Renal cortex interstitium (tissue), 11 donors: Measurements from ENCODE around the gene SLC28A1. TPM values are rescaled to one million over a fixed set of nuclear protein-coding genes. Genes with fewer than 3 reads are reported as not detected.
A peak's percentile ranks its signal among the peaks of the same experiment; 100 is the strongest.
"Not testable (repeated sequence)": the region's sequence is repeated elsewhere in the genome, so short reads cannot be mapped to it uniquely, and the experiment has no call there.

ENCODE experiments used
- DNase-seq, 11 donors: peaks; one replicate each; pipeline ENCODE4 v3.0.0-alpha.2; 2013; ENCODE audit warnings: low read depth in 9 of 11, low spot score in 4 of 11; ENCODE audit errors: extremely low read depth in 1 of 11
- polyA plus RNA-seq, 3 donors: library from polyadenylated mRNA; unstranded; fragments of 120-200 nt; gene quantifications; one replicate each; pipeline ENCODE4 v1.2.1, GENCODE V29; 2013; ENCODE audit not compliant: insufficient read length in 3 of 3

Gene SLC28A1
- polyA plus RNA-seq, 3 donors, result 6.8 to 10.3 (median 7.2) TPM

DNA sequence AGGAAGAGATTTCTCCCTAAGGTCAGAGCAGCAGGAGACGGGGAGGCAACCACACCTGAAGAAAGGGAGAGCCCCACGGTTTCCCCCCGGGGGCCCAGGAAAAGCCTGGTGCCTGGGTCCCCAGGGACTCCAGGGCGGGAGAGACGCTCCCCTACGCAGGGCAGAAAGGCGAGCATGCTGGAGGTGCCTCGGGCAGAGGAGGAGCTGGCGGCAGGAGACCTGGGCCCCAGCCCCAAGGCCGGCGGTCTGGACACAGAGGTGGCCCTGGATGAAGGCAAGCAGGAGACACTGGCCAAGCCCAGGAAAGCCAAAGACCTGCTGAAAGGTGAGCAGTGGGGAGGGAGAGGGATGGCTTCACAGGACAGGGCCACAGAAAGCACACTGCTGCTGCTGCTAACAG lies 26.2 kb upstream of the SLC28A1 start:
- no peak for DNase-seq

DNA sequence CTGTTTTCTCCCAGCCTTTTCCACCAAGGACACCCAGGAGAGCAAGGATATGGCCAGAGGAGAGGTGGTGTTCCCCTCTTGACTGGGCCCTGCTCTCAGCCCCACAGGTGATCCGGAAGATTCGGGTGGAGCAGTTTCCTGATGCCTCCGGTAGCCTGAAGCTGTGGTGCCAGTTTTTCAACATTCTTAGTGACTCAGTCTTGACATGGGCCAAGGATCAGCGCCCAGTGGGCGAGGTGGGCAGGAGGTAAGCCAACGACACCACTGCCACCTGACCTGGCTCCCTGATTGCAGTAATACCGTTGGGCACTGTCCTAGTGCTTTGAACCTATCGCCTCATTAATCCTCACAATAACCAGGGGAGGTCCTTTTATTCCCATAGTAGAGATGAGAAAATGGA lies 25.3 kb upstream of the SLC28A1 start:
- DNase-seq, result no peak

DNA sequence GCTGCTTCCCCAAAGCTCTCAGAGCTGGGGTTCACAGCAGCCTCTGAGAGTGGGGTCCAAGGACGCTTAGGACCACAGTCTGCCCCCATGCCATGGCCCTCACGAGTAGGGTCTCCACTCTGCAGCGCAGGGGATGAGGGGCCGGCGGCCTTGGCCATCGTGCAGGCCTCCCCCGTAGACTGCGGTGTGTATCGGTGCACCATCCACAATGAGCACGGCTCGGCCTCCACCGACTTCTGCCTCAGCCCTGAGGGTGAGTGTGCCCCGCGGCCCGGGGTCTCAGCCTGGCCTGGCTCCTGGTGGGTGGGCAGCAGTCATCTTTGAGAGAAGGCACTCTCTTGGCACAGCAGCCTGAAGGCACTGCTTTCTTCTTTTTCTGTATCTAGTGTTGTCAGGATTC lies 24.8 kb upstream of the SLC28A1 start:
- no peak for DNase-seq

DNA sequence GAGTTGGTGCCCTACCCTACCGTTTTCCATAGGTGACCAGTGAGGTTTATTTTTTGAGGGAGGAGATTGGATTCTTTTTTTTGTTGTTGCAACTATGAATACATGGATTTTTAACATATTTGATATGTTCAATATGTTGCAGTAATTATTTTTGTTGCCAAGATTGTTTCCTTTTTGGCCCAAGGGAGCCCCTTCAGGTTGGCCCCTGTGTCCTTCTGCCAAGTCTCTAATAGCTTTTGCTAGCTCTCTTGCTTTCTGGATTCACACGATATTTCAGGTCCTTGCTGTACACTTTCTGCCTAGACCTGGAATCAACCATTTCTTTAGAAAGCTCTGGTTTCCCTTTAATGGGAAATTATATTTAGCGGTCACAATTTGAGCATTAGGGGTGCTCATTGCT lies 22.7 kb upstream of the SLC28A1 start:
- no peak for DNase-seq

DNA sequence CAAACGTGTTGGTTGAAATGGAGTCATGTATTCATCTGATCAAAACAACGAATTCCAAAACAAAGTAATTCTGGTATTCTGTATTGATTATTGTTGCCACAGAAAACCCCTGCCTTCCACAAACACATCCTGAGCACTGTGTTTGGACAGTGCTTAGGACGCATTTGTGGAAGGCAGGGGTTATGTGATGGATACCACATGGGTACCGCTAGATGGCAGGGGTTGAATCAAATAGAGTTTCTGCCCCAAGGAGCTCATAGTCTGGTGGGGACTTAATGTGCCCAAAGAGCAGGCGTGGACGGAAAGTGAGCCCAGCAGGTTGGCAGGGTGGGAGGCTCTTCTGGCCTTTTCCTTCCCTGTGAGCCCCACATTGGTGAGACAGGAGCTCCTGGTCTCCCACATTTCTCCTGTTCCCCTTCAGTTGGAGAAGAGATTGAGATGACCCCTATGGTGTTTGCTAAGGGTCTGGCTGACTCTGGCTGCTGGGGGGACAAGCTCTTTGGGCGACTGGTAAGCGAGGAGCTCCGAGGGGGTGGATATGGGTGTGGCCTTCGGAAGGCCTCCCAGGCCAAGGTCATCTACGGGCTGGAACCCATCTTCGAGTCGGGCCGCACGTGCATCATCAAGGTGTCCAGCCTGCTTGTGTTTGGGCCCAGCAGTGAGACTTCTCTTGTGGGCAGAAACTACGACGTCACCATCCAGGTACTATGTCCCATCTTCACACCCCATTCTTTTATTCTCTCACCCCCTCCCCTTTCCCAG lies 22.1 kb upstream of the SLC28A1 start:
- DNase-seq, result no peak

DNA sequence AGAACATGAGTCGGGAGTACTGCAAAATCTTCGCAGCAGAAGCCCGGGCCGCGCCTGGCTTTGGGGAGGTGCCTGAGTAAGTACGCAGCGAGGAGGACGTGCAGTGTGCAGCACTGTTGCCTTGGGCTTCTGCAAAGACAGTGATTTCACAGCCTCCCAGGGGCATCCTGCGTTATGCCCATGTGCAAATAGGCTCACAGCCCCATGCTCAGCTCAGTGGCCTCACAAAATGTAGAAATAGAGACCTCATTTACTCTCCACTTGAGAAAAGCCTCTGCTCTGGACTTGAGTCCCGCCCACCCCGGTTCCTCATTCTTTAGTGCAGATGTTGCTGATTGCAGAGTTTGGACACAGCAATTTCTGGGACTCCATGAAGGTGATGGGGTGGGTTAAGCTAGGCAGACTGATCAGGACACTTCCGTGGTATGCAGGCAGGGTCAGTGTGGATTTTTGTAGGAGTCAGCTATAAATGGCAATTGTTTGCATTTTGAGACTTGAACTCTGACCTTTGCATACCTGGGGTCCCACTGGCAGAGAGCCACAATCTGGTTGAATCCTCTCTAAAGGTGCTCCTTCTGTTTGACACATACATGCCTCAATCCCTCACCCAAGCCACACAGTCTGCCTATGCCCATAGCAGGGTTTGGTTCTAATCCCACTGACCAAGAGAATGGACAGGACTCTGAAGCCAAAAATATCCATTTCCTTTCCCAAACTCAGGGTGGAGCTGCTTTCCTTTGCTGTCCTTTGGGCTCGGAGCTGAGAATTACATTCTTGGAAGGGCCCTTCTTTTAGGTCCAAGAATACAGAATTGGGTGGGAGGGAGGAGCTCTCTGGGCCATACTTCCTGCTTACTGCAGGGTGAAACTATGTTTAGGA lies 20.7 kb upstream of the SLC28A1 start:
- DNase-seq, result no peak

DNA sequence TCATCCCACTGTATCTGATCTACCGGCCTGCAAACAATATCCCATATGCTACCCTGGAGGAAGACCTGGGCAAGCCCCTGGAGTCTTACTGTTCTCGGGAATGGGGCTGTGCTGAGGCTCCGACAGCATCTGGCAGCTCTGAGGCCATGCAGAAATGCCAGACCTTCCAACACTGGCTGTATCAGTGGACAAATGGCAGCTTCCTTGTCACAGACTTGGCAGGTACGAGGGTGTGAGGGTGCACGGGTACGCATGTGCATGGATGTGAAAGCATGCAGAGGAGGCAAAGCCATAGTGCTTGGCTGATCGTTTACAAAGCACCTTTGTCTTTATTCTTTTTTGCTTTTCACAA lies 20.0 kb upstream of the SLC28A1 start:
- no peak for DNase-seq

DNA sequence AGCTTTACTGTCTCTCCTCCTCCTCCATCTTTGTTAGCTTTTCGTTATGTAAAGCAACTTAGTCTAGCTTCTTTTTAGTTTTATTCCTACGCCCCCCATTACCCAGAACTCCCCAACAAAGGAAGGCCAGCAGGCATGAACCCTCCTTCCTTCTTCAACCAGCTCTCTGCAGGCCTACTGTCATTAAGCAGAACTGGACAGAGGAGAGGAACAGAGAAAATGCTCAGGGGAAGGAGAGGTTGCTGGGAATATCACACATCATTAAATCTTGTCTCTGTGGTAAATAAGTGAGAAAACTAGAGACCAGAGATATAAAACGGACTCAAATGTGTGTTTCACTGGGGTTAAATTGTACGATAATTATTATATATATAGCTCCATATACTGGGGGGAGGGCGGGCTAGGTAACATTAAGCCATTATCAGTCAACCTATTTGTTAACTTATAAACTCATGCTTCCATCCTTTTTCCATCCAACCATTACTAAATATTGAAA lies 19.3 kb upstream of the SLC28A1 start:
- DNase-seq, result no peak

DNA sequence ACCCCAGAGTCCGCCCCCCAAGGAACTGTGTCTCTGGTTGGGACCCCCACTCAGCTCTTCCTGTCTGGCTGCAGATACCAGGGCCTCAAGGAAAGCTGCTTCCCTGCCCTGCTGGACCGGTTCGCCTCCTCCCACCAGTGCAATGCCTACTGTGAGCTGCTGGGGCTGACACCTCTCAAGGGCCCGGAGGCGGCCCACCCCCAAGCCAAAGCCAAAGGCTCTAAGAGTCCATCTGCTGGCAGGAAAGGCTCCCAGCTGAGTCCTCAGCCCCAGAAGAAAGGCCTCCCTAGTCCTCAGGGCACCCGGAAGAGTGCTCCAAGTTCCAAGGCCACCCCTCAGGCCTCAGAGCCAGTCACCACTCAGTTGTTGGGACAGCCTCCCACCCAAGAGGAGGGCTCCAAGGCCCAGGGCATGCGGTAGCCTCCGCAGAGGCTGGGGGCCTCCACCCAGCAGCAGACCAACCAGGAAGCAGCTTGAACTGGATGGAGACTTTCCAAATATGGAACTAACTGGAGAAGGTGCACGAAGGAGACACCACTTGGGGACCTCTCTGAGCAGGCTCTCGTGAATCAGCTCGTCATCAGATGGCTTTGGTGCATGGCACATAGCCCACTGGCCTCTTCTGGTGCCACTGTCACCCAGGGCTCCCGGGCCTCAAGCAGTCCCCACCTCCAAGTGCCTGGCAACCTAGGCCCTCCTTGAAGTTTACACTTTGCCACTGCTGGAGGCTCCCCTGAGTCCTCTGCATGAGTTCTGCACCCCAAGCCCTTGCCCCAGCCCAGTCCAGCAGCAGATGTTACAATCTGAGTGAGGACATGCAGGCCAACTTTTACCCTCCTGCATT lies 16.2 kb upstream of the SLC28A1 start:
- DNase-seq, result no peak

DNA sequence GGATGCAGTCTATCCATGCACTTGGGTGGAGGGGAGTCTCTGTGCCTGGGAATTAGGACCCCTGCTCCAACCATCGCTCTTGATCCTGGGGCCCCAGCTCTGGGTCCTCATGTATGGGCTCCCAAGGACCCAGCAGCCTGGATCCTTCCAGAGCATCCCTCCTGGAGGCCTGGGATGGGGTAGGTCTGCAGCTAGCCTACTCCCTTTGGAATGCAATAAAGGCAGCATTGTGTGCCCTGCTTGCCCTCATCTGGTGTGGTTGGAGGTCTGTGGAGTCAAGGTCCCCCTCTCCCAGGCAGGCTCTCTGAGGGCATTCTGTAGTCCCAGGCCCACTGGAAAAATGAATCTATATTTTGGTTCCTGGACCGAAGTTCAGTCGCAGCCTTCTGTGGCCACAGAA lies 15.0 kb upstream of the SLC28A1 start:
- no peak for DNase-seq

DNA sequence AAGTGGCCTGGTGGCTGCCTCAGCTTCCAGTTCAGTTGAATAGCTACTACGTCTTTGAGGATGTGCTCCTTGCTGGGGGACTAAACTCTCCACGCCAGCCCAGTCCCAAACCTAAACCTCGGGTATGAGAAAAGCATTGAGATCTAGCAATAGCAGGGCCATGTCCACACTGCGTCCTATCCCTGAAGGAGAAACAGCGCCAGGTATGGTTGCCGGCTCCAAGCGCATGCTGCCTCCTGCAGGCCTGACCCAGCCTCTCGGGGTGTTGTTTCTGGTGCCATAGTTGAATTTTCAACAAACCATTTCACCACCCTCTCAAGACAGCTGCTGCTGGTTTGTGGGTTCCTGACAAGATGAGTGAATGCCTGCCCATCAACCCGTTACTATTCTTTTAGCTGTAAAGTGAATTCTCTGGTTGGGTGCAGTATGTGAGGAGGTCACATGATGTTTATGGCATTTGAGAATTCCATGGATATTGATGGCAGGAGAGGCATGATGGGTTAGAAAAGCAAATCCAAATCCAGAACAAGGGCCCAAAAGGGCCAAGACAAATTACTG lies 13.0 kb upstream of the SLC28A1 start:
- DNase-seq, result no peak

DNA sequence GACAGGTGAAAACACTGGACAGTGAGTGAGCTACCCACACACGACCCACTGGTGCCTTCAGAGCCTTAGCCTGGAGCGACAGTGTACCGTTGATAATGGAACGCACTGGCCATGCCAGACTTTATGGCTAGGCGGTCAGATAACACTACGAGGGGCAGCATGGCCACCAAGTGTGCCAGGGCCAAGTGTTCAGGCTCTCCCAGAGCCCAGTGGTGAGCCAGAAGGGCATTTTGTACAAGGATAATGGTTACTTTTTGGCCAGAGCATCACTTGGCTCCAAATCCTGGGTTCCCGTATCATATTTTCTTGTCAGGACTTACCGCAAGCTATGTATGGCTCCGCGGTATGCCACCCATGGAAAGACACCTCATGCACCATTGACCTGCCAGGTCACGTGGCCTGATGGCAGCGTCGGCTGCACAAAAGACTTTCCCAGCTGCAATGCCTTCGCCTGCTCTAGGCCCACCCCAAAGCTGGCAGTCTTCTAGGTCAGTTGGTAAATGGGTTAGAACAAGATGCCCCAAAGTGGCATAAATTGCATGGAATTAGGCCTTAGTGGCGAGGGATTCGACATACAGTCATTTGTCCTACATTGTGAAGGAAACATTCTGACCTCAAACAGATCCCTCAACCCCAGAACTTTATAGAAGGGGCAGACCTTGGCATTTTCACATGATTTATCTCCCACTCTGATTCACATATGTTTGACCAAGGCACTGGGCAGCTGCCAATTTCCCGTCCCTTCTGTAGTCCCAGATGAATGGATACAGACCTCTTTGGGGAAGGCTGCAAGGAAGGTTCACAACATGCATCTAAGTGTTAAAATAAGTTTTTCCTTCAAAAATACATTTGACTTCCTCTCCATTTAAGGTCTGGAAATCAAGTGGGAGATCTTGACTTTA lies 12.2 kb upstream of the SLC28A1 start:
- no peak for DNase-seq

DNA sequence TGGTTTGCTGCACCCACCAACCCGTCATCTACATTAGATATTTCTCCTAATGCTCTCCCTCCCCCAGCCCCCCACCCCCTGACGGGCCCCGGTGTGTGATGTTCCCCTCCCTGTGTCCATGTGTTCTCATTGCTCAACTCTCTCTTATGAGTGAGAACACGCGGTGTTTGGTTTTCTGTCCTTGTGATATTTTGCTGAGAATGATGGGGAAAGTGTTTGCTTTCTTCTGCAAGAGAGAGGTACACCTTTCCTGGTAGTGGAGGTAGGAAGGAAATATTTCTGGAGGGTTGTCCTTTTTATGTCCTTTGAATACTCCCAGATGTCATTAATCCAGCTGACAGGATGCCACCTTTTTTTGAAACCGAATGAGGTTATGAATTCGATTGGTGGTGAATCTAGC lies 10.5 kb upstream of the SLC28A1 start:
- no peak for DNase-seq

DNA sequence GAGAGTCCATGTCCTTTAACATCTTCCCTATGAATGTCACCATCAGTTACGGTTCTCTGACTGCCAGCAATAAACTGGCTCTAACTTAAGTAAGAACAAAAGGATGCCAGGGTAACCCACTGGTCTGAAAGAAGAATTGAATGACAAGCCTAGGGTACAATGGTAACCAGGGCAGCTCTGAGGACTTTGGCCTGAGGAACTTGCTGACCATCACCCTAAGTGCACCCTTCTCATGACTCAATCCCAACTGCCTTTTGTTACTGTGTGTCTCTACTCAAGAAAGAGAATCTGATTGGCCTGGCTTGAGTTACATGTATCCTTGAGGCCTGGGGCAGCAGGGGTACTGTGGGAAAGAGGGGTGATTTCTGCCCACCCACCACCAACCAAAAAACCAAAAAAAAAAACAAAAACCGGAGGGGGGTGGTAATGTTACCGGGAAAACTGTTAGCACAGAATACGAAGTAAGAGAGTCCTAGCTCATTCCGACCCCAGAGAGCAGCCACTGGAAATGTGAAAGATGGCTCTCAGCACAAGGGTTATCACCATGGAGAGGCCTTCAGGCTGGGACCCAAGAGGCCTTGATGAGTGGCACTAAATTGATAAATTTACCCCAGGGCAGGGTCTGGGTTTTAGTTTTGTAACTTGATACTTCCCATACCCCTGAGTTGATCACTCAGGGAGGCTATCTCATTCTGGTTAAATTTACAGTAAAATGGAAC lies 9.3 kb upstream of the SLC28A1 start:
- DNase-seq, result no peak

DNA sequence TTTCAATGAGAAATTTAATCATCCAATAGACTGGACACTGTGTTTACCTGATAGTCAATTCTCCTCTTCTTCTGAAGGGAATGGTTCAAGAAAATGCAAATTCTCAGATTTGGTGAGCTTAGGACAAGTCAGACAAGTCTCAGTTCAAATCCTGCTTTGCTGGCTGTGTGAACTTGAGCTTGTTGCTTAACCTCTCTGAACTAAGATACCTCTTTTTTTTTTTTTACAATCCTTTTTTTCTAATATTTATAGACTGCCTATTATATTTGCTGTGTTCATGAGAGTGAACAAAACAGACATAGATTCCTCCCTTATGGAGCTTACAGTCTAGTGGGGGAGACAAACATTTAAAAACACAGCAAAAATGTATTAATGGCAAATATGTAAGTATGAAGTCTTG lies 8.2 kb upstream of the SLC28A1 start:
- no peak for DNase-seq

DNA sequence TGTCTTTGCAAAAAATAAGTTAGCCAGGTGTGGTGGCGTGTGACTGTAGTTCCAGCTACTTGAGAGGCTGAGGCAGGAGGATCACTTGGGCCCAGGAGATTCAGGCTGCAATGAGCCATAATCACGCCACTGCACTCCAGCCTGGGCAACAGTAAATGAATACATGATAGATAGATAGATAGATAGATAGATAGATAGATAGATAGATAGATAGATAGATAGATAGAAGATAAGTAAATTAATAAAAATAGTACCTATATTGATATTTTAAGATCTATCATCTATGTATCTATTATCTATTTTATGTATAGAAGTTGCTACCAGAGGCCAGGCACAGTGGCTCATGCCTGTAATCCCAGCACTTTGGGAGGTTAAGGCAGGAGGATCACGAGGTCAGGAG lies 6.8 kb upstream of the SLC28A1 start:
- DNase-seq, result not testable (repeated sequence)

DNA sequence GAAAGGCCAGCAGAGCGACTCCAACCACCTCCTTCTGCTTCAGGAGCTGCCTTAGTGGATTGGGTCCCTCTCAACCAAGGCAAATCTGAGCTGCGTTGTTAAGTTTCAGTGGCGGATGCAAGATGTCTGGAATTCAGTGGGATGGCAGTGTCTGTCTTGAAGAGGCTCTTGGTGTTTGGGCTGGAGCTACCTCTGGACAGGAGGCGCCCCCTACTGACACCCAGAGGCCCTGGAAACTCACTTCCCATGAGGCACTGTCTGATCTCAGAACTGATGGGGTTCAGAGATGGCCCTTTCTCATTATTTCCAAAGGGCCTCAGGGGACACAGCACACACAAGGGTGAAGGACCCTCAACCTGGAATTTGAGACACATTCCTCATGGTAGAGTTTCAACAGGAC lies 6.0 kb upstream of the SLC28A1 start:
- DNase-seq, result peak in 5 of 11 donors; percentile 28 to 39 (median 31)
